Measurements from ENCODE around the gene RFX4.

RFX4 gene

GRCh38 chr12:106804668-106805067 is 221.9 kb downstream of the RFX4 start:
- Histone ChIP-seq H3K4me1 (ENCODE audit: insufficient read depth, low read length) (no peaks in the 10 kb centered on the region), H3K9ac (ENCODE audit: low read depth, low read length) (no peak overlapping the region), H3K27ac (ENCODE audit: low read length) (no peak overlapping the region), H3K27me3 (ENCODE audit: insufficient read depth, low read length) (no peaks in the 10 kb centered on the region), H3K9me3 (ENCODE audit: insufficient read depth, low read depth, low read length) (no peaks in the 10 kb centered on the region), H3K4me3 (ENCODE audit: low read length) (no peak overlapping the region), H3K36me3 (ENCODE audit: insufficient read depth, low read depth, low read length) (peaks cover 43% of the 10 kb centered on the region)

Measured in iPS-20b (cell line).